T-helper 1 cell treated with Interleukin-12 subunit alpha and Interleukin-12 subunit beta and Interleukin-4 antibody, amounts not matched to agents 30 μg/mL and 1 μg/mL, for 36 hours (primary cell): ENCODE measurements around the gene OR7D2.

Experiments
- H3K27ac Mint-ChIP-seq: one replicate; pipeline ENCODE4 v1.8.0; 2021; ENCODE audit warnings: mild to moderate bottlenecking, mixed read lengths
- H3K27me3 Mint-ChIP-seq: one replicate; pipeline ENCODE4 v1.8.0; 2021; ENCODE audit warnings: low read depth, mixed read lengths
- H3K36me3 Mint-ChIP-seq: one replicate; pipeline ENCODE4 v1.8.0; 2021; ENCODE audit warnings: low read depth, mixed read lengths
- H3K4me1 Mint-ChIP-seq: one replicate; pipeline ENCODE4 v1.8.0; 2021; ENCODE audit warnings: low read depth, mixed read lengths
- H3K4me3 Mint-ChIP-seq: one replicate; pipeline ENCODE4 v1.8.0; 2021; ENCODE audit warnings: mild to moderate bottlenecking, moderate library complexity, mixed read lengths
- H3K9me3 Mint-ChIP-seq: one replicate; pipeline ENCODE4 v1.8.0; 2021; ENCODE audit warnings: mixed read lengths

Gene OR7D2

DNA sequence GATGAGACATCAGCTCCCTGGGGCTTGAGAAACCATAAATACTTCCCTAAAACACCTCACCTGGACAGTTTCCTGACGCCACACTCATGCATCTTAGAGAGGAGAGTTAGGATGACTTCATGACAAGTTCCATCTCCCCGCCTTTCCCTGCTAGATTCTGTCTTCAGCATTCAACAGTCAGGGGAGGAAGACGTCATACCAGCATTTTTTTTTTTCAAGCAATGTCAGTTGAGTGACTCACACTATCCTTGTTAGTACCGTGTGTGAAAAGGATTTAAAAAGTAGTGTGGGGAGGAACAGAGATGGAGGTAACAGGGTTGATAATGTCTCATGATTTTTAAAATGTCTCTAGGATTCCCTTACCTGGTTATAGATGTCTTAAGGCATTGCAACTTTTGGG lies at the start of gene OR7D2:
TSS of gene OR7D2 (plus strand) at position 79 of the 400 bp plus-strand sequence. CDS start 6,803 bp downstream, outside the sequence.
- H3K4me1 Mint-ChIP-seq, result no peaks in the 10 kb centered on the region
- no peak within 1 kb of the TSS for H3K27ac Mint-ChIP-seq
- no peaks in the 10 kb centered on the region for H3K27me3 Mint-ChIP-seq
- H3K36me3 Mint-ChIP-seq, result peaks cover 13% of the 10 kb centered on the region
- no peak within 1 kb of the TSS for H3K4me3 Mint-ChIP-seq
- H3K9me3 Mint-ChIP-seq, result peaks cover 10% of the 10 kb centered on the region

DNA sequence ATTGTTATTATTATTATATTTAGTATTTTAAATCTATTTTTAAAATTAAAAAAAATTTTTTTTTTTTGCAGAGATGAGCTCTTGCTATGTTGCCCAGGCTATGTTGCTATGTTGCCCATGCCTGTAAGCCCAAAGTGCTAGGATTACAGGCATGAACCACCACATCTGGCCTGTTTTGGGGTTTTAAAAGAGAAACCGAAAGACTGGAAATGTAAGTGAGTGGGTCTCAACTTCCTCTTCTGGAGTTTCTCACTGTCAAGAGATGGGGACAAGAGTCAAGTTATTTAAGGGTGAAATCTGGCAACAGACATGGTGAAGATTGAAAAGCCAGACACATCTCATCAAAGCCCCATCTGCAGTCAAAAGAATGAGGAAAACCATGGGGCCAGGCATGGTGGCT lies 47.8 kb upstream of the OR7D2 start:
- Mint-ChIP-seq H3K9me3 (no peaks in the 10 kb centered on the region), H3K27me3 (peaks cover 4% of the 10 kb centered on the region), H3K27ac (no peak overlapping the region), H3K4me1 (peaks cover 5% of the 10 kb centered on the region), H3K36me3 (no peaks in the 10 kb centered on the region), H3K4me3 (no peak overlapping the region)

- H3K4me1 Mint-ChIP-seq, result peaks cover 9% of the 10 kb centered on the region
- H3K4me3 Mint-ChIP-seq, result no peak overlapping the region
- no peaks in the 10 kb centered on the region for H3K9me3 Mint-ChIP-seq
- no peaks in the 10 kb centered on the region for H3K36me3 Mint-ChIP-seq
- H3K27me3 Mint-ChIP-seq, result peaks cover 1% of the 10 kb centered on the region
- H3K27ac Mint-ChIP-seq, result no peak overlapping the region
These were observed 46.4 kb upstream of the OR7D2 start for GRCh38 chr19:9132422-9132821.

DNA sequence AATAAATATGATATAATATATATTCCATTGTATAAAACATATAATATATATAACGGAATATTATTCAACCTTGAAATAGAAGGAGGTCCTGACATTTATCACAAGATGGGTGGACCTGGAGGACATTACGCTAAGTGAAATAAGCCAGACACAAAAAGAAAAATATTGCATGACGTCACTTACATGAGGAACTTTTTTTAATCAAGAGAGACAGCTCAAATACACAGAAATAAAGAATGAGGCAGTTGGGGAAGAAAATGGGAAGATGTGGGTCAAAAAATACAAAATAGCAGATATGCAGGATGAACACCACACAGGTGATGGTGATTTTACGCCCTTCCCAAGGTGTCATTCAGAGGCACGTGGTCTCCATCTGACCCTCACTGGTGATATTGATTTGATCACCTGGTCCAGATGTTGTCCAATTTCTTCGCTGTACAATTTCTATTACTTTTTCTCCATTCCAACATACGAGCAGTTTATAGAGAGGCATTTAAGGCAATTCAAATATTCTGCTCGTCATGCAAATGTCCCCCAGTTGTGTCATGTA lies 39.1 kb upstream of the OR7D2 start:
- H3K4me1 Mint-ChIP-seq, result peaks cover 21% of the 10 kb centered on the region
- H3K4me3 Mint-ChIP-seq, result peak overlapping the region; percentile 96
- peak overlapping the region; percentile 95 for H3K27ac Mint-ChIP-seq
- no peaks in the 10 kb centered on the region for H3K27me3 Mint-ChIP-seq
- H3K36me3 Mint-ChIP-seq, result peaks cover 31% of the 10 kb centered on the region
- H3K9me3 Mint-ChIP-seq, result peaks cover 16% of the 10 kb centered on the region

DNA sequence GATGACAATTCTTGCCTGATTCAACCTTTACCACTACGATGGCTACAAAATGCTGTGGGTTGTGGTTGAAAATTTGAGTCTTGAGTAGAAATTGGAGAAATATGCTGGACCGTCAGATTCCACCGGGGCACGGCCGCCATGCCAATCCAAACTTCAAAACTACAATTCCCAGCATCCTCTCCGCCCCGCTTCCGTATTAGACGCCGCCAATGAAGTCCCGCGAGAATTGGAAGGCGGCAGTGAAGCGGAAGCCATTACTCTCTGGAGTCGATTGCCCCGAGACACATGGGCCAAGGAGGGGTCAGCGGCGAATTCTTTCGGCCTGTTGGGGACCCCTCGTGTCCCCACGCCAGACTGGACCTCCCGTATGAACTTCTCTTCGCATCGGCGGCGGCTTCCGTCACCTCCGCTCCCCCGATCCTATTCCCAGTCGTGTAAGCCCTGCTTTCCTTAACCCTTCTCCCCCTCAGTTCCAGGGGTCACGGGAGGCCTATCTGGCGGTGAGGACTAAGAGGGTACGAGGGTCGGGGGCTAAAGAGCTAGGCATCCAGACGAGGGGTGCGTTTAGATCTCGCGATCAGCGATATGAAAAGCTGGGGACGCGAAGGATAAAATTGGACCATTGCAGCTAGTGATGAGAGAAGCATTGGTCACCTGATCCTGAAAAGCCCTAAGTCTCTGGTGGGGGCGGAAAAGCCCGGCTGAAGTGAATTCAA lies 38.5 kb upstream of the OR7D2 start, which contains the start of gene ZNF317:
TSS of gene ZNF317 (plus strand) at position 239 of the 716 bp plus-strand sequence. CDS start 15,620 bp downstream, outside the sequence.
- Mint-ChIP-seq H3K27me3 (no peaks in the 10 kb centered on the region), H3K4me3 (peak within 1 kb of the TSS; percentile 96), H3K4me1 (peaks cover 21% of the 10 kb centered on the region), H3K36me3 (peaks cover 37% of the 10 kb centered on the region), H3K27ac (peak within 1 kb of the TSS; percentile 95), H3K9me3 (peaks cover 20% of the 10 kb centered on the region)

- Mint-ChIP-seq H3K36me3 (peaks cover 77% of the 10 kb centered on the region), H3K9me3 (peaks cover 52% of the 10 kb centered on the region), H3K27ac (no peak overlapping the region), H3K4me3 (no peak overlapping the region), H3K4me1 (peaks cover 23% of the 10 kb centered on the region), H3K27me3 (no peaks in the 10 kb centered on the region)
These were observed 33.9 kb upstream of the OR7D2 start for GRCh38 chr19:9144920-9145319.

GRCh38 chr19:9146882-9147281 lies 31.9 kb upstream of the OR7D2 start:
- H3K27me3 Mint-ChIP-seq, result no peaks in the 10 kb centered on the region
- H3K27ac Mint-ChIP-seq, result no peak overlapping the region
- H3K4me1 Mint-ChIP-seq, result peaks cover 9% of the 10 kb centered on the region
- H3K4me3 Mint-ChIP-seq, result no peak overlapping the region
- H3K9me3 Mint-ChIP-seq, result peaks cover 71% of the 10 kb centered on the region
- H3K36me3 Mint-ChIP-seq, result peaks cover 88% of the 10 kb centered on the region

- H3K36me3 Mint-ChIP-seq, result peaks cover 92% of the 10 kb centered on the region
- no peak overlapping the region for H3K4me3 Mint-ChIP-seq
- H3K4me1 Mint-ChIP-seq, result peaks cover 9% of the 10 kb centered on the region
- no peaks in the 10 kb centered on the region for H3K27me3 Mint-ChIP-seq
- H3K9me3 Mint-ChIP-seq, result peaks cover 80% of the 10 kb centered on the region
- no peak overlapping the region for H3K27ac Mint-ChIP-seq
These were observed 30.1 kb upstream of the OR7D2 start for GRCh38 chr19:9148697-9149096.

DNA sequence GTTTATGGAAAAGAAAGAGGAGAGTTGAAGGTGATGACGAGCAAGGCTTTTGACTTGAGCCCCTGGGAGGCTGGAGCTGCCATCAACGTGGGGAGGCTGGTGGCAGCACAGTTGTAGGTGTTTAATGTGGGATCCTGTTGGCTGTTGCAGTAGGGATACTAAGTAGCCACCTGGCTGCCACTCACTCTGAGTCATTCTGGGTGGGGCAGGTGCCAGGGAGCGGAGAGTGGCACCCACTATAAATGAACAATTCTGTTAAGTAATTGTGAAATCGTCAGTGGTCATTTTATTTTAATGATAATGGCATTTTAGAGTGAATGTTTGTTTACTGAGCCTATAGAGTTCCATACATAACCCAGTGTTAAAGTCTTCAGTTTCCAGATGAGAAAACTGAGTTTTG lies 28.8 kb upstream of the OR7D2 start:
- Mint-ChIP-seq H3K36me3 (peaks cover 93% of the 10 kb centered on the region), H3K27me3 (no peaks in the 10 kb centered on the region), H3K4me3 (no peak overlapping the region), H3K27ac (no peak overlapping the region), H3K9me3 (peaks cover 81% of the 10 kb centered on the region), H3K4me1 (peaks cover 12% of the 10 kb centered on the region)

DNA sequence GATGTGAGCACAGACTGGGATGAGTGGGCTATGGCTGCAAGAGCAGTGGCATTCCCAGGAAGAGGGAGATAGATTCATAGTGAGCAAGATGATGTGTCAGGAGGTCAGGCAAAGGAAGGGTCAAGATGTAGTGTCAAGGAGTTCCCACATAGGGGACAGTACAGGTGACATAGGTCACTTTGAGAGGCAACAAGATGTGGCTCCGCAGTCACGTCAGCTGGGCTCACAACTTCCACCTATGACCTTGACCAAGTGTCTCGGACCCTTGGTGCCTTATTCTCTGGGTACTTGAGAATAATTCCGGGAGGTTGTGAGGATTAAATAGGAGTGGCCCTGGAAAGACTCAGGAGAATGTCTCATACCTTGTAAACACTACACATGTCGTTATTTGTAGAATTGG lies 28.1 kb upstream of the OR7D2 start:
- Mint-ChIP-seq H3K36me3 (peaks cover 93% of the 10 kb centered on the region), H3K27me3 (no peaks in the 10 kb centered on the region), H3K27ac (no peak overlapping the region), H3K4me1 (peaks cover 18% of the 10 kb centered on the region), H3K9me3 (peaks cover 83% of the 10 kb centered on the region), H3K4me3 (no peak overlapping the region)

GRCh38 chr19:9151367-9151766 lies 27.4 kb upstream of the OR7D2 start:
- peaks cover 87% of the 10 kb centered on the region for H3K9me3 Mint-ChIP-seq
- no peak overlapping the region for H3K4me3 Mint-ChIP-seq
- H3K27me3 Mint-ChIP-seq, result no peaks in the 10 kb centered on the region
- H3K4me1 Mint-ChIP-seq, result peaks cover 19% of the 10 kb centered on the region
- no peak overlapping the region for H3K27ac Mint-ChIP-seq
- peaks cover 96% of the 10 kb centered on the region for H3K36me3 Mint-ChIP-seq

GRCh38 chr19:9155591-9155990 lies 23.2 kb upstream of the OR7D2 start:
- Mint-ChIP-seq H3K4me1 (peaks cover 11% of the 10 kb centered on the region), H3K27ac (no peak overlapping the region), H3K36me3 (peaks cover 97% of the 10 kb centered on the region), H3K27me3 (no peaks in the 10 kb centered on the region), H3K4me3 (no peak overlapping the region), H3K9me3 (peaks cover 80% of the 10 kb centered on the region)

- H3K27me3 Mint-ChIP-seq, result no peaks in the 10 kb centered on the region
- no peak overlapping the region for H3K4me3 Mint-ChIP-seq
- peaks cover 11% of the 10 kb centered on the region for H3K4me1 Mint-ChIP-seq
- no peak overlapping the region for H3K27ac Mint-ChIP-seq
- H3K9me3 Mint-ChIP-seq, result peaks cover 80% of the 10 kb centered on the region
- peaks cover 97% of the 10 kb centered on the region for H3K36me3 Mint-ChIP-seq
These were observed 22.5 kb upstream of the OR7D2 start for GRCh38 chr19:9156304-9156703.

- peaks cover 70% of the 10 kb centered on the region for H3K9me3 Mint-ChIP-seq
- no peaks in the 10 kb centered on the region for H3K27me3 Mint-ChIP-seq
- H3K4me1 Mint-ChIP-seq, result peaks cover 7% of the 10 kb centered on the region
- peaks cover 94% of the 10 kb centered on the region for H3K36me3 Mint-ChIP-seq
- no peak overlapping the region for H3K4me3 Mint-ChIP-seq
- H3K27ac Mint-ChIP-seq, result no peak overlapping the region
These were observed 18.9 kb upstream of the OR7D2 start for GRCh38 chr19:9159891-9160290.

GRCh38 chr19:9161427-9161826 lies 17.4 kb upstream of the OR7D2 start:
- no peak overlapping the region for H3K4me3 Mint-ChIP-seq
- no peaks in the 10 kb centered on the region for H3K27me3 Mint-ChIP-seq
- no peaks in the 10 kb centered on the region for H3K4me1 Mint-ChIP-seq
- H3K27ac Mint-ChIP-seq, result no peak overlapping the region
- peaks cover 88% of the 10 kb centered on the region for H3K36me3 Mint-ChIP-seq
- H3K9me3 Mint-ChIP-seq, result peaks cover 56% of the 10 kb centered on the region
